ENCODE results near the gene PRPH2. TPM values are rescaled to one million over a fixed set of nuclear protein-coding genes. Genes with fewer than 3 reads are reported as not detected.

PRPH2 gene
- total RNA-seq, 4 donors from 2014 or later: 0.67 to 9.9 (median 1.3) TPM; not detected in 1

DNA sequence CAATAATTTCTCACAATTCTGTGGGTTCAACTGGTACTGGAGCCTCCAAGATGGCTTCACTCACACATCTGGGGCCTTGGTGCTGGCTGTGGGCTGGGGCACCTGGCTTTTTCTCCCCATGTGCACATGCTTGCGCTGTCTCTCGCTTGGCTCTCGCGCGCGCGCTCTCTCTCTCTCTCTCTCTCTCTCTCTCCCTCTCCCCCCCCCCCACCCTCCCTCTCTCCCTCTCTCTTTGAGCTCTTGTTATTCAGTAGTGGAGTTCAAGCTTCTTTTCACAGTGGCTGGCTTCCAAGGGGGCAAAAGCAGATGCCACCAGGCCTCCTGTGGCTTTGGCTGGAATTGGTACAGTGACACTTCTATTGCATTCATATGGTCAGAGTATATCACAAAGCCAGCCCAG lies 34.3 kb upstream of the PRPH2 start:
- Histone ChIP-seq H3K9me3 (no peaks in the 10 kb centered on the region), H3K4me1 (peaks cover 0 to 1% (median 0%) of the 10 kb centered on the region in 4 donors), H3K27ac (no peak overlapping the region), H3K4me3 (no peak overlapping the region), H3K27me3 (no peaks in the 10 kb centered on the region), H3K36me3 (no peaks in the 10 kb centered on the region)
- TF ChIP-seq POLR2A (IDR thresholded peaks at IDR 0.05): no peak
- DNase-seq: no peak

DNA sequence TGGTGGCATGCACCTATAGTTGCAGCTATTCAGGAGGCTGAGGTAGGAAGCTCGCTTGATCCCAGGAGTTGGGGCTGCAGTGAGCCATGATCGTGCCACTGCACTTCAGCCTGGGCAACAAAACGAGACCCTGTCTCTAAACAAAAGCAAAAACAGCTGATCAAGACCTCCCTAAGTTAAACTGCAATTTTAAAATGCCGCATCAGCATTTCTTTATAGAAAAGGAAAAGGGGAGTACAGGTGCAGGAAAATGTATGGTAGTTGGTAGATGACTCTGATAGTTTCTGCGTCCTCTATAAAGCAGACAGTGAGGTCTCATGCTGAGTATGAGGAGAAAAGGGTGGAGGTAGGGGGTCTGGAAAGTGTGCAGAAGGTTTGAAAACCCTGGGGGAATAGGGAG lies 32.4 kb upstream of the PRPH2 start:
- DNase-seq: no peak
- H3K4me3 ChIP-seq: no peak overlapping the region
- H3K9me3 ChIP-seq: no peaks in the 10 kb centered on the region
- TF ChIP-seq POLR2A (IDR thresholded peaks at IDR 0.05): no peak
- TF ChIP-seq, protein P1, sequence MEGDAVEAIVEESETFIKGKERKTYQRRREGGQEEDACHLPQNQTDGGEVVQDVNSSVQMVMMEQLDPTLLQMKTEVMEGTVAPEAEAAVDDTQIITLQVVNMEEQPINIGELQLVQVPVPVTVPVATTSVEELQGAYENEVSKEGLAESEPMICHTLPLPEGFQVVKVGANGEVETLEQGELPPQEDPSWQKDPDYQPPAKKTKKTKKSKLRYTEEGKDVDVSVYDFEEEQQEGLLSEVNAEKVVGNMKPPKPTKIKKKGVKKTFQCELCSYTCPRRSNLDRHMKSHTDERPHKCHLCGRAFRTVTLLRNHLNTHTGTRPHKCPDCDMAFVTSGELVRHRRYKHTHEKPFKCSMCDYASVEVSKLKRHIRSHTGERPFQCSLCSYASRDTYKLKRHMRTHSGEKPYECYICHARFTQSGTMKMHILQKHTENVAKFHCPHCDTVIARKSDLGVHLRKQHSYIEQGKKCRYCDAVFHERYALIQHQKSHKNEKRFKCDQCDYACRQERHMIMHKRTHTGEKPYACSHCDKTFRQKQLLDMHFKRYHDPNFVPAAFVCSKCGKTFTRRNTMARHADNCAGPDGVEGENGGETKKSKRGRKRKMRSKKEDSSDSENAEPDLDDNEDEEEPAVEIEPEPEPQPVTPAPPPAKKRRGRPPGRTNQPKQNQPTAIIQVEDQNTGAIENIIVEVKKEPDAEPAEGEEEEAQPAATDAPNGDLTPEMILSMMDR (IDR thresholded peaks at IDR 0.05): no peak
- no peak overlapping the region for H3K27ac ChIP-seq
- H3K27me3 ChIP-seq: no peaks in the 10 kb centered on the region
- no peaks in the 10 kb centered on the region for H3K36me3 ChIP-seq
- H3K4me1 ChIP-seq: no peaks in the 10 kb centered on the region

DNA sequence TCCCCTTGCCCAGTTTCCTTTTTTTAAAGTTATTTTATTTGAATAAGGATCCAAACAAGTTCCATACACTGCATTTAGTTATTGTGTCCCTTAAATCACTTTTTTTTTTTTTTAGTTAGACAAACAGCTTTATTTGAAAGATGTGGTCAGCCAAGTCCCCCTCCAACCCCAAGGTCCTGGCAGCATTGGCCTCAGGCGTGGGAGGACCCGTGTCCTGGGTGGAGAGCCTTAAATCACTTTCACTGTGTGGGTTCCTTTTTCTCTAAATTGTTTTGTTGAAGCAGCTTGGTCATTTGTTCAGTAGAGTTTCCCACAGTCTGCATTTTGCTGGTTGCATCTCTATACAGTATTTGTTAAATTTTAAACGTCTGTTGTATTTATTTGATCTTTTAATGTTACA lies 28.7 kb upstream of the PRPH2 start:
- TF ChIP-seq POLR2A (IDR thresholded peaks at IDR 0.05): no peak
- TF ChIP-seq, protein P1 (IDR thresholded peaks at IDR 0.05): no peak
- Histone ChIP-seq H3K4me3 (no peak overlapping the region), H3K9me3 (no peaks in the 10 kb centered on the region), H3K27ac (no peak overlapping the region), H3K36me3 (no peaks in the 10 kb centered on the region), H3K27me3 (no peaks in the 10 kb centered on the region), H3K4me1 (peaks cover 0 to 13% (median 4%) of the 10 kb centered on the region in 4 donors)
- no peak for DNase-seq

DNA sequence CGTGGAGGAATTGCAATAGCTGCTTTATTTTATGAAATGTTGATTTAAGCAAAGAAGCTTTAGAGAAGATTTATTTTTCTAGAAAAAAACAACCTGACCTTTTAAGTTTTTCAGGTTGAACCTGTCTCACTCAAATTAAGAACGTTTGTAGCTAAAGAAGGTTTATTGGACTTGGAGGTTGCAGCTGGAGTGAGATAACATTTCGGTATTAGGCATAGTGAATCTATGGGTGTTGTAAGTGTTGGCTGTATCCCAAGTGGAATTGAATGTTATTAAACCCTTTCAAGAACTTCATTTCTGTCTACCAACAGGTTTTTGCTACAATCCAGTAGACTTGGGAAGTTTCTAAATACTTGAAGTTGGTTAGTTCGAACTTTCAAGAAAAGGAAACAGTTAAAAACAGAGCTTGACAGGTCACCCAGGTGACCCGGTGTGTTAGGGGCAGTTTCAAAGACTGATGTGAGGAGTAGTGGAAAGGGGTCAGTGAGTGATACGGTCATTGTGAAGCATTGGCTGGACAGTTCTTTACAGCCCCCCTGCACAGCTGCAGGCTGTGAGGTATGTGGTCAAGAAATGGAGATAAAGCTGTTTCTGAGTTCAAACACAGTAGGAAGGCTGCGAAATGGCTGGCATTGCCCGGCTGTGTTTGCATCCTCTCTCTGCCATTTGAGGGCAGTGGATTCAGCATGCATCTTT lies 26.0 kb upstream of the PRPH2 start:
- H3K36me3 ChIP-seq: no peaks in the 10 kb centered on the region
- H3K27me3 ChIP-seq: no peaks in the 10 kb centered on the region
- H3K4me3 ChIP-seq: peak overlapping the region in 1 of 4 donors; percentile 97
- no peak for DNase-seq
- H3K4me1 ChIP-seq: peaks cover 3 to 26% (median 12%) of the 10 kb centered on the region in 4 donors
- H3K9me3 ChIP-seq: no peaks in the 10 kb centered on the region
- no peak for TF ChIP-seq POLR2A (IDR thresholded peaks at IDR 0.05)
- TF ChIP-seq, protein P1 (IDR thresholded peaks at IDR 0.05): no peak
- peak overlapping the region in 3 of 4 donors; percentile 11 to 92 (median 91) for H3K27ac ChIP-seq

DNA sequence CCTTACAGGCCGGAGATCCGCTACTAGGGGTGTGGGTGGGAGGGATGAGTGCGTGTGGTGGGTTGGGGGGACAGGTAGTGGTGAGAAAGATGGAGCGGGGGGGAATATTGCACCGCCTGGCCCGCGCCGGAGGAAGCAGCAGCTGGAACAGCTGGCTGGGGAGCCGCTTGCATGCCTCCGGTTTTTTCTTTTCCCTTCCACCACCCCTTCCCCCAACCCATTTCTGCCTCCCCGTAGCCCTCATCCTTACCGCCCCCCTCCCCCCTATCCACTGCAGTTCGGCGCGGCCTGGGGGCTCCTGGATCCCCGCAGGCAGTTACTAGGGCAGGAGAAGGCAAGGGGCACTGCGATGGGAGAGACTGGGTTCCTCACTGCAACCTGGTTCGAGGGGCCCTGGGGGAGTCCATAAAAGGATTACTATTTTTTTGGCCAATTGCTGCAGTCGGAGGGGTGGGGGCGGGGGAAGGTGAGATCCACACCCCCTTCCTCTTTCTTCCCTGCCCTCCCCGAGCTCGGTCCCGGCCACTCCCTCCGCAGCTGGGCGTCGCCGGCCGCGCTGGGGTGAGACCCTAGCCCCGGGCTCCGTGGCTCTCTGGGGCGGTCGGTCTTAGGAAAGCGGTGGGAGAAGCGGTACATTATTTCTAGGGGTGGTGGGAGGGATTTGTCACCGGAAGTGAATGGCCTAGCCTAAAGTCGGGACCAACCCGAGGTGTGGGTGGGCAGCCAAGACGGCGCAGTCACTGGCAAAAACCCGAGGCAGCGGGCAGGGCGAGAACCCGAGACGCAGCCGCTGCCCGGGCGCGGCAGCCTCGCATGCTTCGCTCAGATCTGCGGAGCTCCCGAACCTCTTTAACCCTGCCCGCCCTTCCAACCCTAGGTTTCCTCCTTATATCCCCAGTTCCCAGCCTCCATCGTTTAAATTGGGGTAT lies 24.3 kb upstream of the PRPH2 start:
- H3K27ac ChIP-seq: peak overlapping the region; percentile 90 to 99 (median 92)
- TF ChIP-seq, protein P1 (IDR thresholded peaks at IDR 0.05): no peak
- TF ChIP-seq POLR2A (IDR thresholded peaks at IDR 0.05): peak; percentile 77 to 81
- H3K36me3 ChIP-seq: no peaks in the 10 kb centered on the region
- peaks cover 3 to 26% (median 12%) of the 10 kb centered on the region in 4 donors for H3K4me1 ChIP-seq
- H3K9me3 ChIP-seq: no peaks in the 10 kb centered on the region
- H3K27me3 ChIP-seq: no peaks in the 10 kb centered on the region
- H3K4me3 ChIP-seq: peak overlapping the region; percentile 75 to 97 (median 82)
- peak; percentile 83 to 93 (median 90) for DNase-seq

All from Peyer's patch (tissue), 4 donors.